ENCODE data around the gene REG4. TPM values are rescaled to one million over a fixed set of nuclear protein-coding genes. Genes with fewer than 3 reads are reported as not detected.

REG4 gene
- total RNA-seq, 1 donor from 2014 or later = 4.3 TPM

GRCh38 chr1:119771770-119772169 lies 39.5 kb downstream of the REG4 start:
- peaks cover 34% of the 10 kb centered on the region for H3K4me1 Mint-ChIP-seq (ENCODE audit: unreplicated experiment)
- no peak overlapping the region for H3K4me3 Mint-ChIP-seq
- no peaks in the 10 kb centered on the region for H3K9me3 Mint-ChIP-seq
- no peak for TF ChIP-seq CTCF (conservative IDR thresholded peaks at IDR 0.05)
- DNase-seq (ENCODE audit: extremely low spot score, unreplicated experiment) = no peak
- peaks cover 3% of the 10 kb centered on the region for H3K36me3 Mint-ChIP-seq
- no peak overlapping the region for H3K27ac Mint-ChIP-seq
- H3K27me3 Mint-ChIP-seq = no peaks in the 10 kb centered on the region

- DNase-seq (ENCODE audit: extremely low spot score, unreplicated experiment) = no peak
- Mint-ChIP-seq H3K4me1 (ENCODE audit: unreplicated experiment) (peaks cover 41% of the 10 kb centered on the region), H3K9me3 (no peaks in the 10 kb centered on the region), H3K27ac (no peak overlapping the region), H3K4me3 (no peak overlapping the region), H3K36me3 (no peaks in the 10 kb centered on the region), H3K27me3 (no peaks in the 10 kb centered on the region)
- peak; percentile 46 for TF ChIP-seq CTCF (conservative IDR thresholded peaks at IDR 0.05)
Observed at GRCh38 chr1:119771016-119771415, 40.2 kb downstream of the REG4 start.

- peak within 1 kb of the TSS; percentile 60 for H3K4me3 Mint-ChIP-seq
- no peaks in the 10 kb centered on the region for H3K36me3 Mint-ChIP-seq
- no peaks in the 10 kb centered on the region for H3K27me3 Mint-ChIP-seq
- DNase-seq (ENCODE audit: extremely low spot score, unreplicated experiment) = no peak
- H3K4me1 Mint-ChIP-seq (ENCODE audit: unreplicated experiment) = peaks cover 36% of the 10 kb centered on the region
- no peak for TF ChIP-seq CTCF (conservative IDR thresholded peaks at IDR 0.05)
- no peak within 1 kb of the TSS for H3K27ac Mint-ChIP-seq
- H3K9me3 Mint-ChIP-seq = no peaks in the 10 kb centered on the region
Observed at GRCh38 chr1:119768778-119769177, 42.5 kb downstream of the REG4 start, which contains the start of gene HMGCS2. HMGCS2 (minus strand) TSS chr1:119768905; CDS start chr1:119768844, 61 bp downstream.

- TF ChIP-seq CTCF (conservative IDR thresholded peaks at IDR 0.05) = no peak
- Mint-ChIP-seq H3K36me3 (no peaks in the 10 kb centered on the region), H3K27me3 (no peaks in the 10 kb centered on the region), H3K4me1 (ENCODE audit: unreplicated experiment) (peaks cover 32% of the 10 kb centered on the region), H3K27ac (peak overlapping the region; percentile 37), H3K9me3 (no peaks in the 10 kb centered on the region), H3K4me3 (peak overlapping the region; percentile 61)
- DNase-seq (ENCODE audit: extremely low spot score, unreplicated experiment) = no peak
Observed at GRCh38 chr1:119767486-119767885, 43.8 kb downstream of the REG4 start.

GRCh38 chr1:119766374-119766794 lies 44.9 kb downstream of the REG4 start:
- no peaks in the 10 kb centered on the region for H3K36me3 Mint-ChIP-seq
- peak overlapping the region; percentile 15 for H3K4me3 Mint-ChIP-seq
- peaks cover 32% of the 10 kb centered on the region for H3K4me1 Mint-ChIP-seq (ENCODE audit: unreplicated experiment)
- no peak for DNase-seq (ENCODE audit: extremely low spot score, unreplicated experiment)
- no peaks in the 10 kb centered on the region for H3K9me3 Mint-ChIP-seq
- H3K27me3 Mint-ChIP-seq = no peaks in the 10 kb centered on the region
- TF ChIP-seq CTCF (conservative IDR thresholded peaks at IDR 0.05) = no peak
- H3K27ac Mint-ChIP-seq = peak overlapping the region; percentile 37

- TF ChIP-seq CTCF (conservative IDR thresholded peaks at IDR 0.05) = no peak
- DNase-seq (ENCODE audit: extremely low spot score, unreplicated experiment) = no peak
- H3K27ac Mint-ChIP-seq = no peak overlapping the region
- no peak overlapping the region for H3K4me3 Mint-ChIP-seq
- H3K4me1 Mint-ChIP-seq (ENCODE audit: unreplicated experiment) = peaks cover 32% of the 10 kb centered on the region
- H3K27me3 Mint-ChIP-seq = no peaks in the 10 kb centered on the region
- no peaks in the 10 kb centered on the region for H3K9me3 Mint-ChIP-seq
- H3K36me3 Mint-ChIP-seq = no peaks in the 10 kb centered on the region
Observed at GRCh38 chr1:119764220-119764619, 47.0 kb downstream of the REG4 start.

Measured in type B pancreatic cell (in vitro differentiated cells).